Lower leg skin (tissue), 3 donors: Measurements from ENCODE around the gene BBLN.

Source experiments
- CTCF ChIP-seq, 3 donors: fragments of 450-650 bp; IDR thresholded peaks; one replicate each; pipeline ENCODE4 v1.5.1; 2016; ENCODE audit warnings: antibody characterized with exemption in 3 of 3, mild to moderate bottlenecking in 3 of 3, moderate library complexity in 2 of 3
- POLR2A ChIP-seq, 2 donors: fragments of 450-650 bp; IDR thresholded peaks; one replicate each; pipeline ENCODE4 v1.6.1; 2016 to 2017; ENCODE audit warnings: antibody characterized with exemption in 2 of 2, mild to moderate bottlenecking in 1 of 2, moderate library complexity in 1 of 2

- TF ChIP-seq POLR2A (IDR thresholded peaks at IDR 0.05) (no peak), CTCF (IDR thresholded peaks at IDR 0.05) (no peak)
Measured at GRCh38 chr9:128138001-128138400, 22.1 kb upstream of the BBLN start.
